GM12865 (cell line): ENCODE results near the gene KCNG2.

Source experiments
- DNase-seq: peaks from one replicate; pipeline ENCODE4 v3.0.0; 2010; ENCODE audit warnings: low read depth
- H3K4me3 ChIP-seq: 2 replicates; pipeline ENCODE4 v1.5.1; 2011; ENCODE audit warnings: mild to moderate bottlenecking, low read depth, low read length, control low read depth
- TF ChIP-seq, protein P1 (sequence below): IDR thresholded peaks from 2 replicates; pipeline ENCODE4 v1.5.1; 2011; ENCODE audit warnings: low read length, control low read depth, low read depth, inconsistent platforms; ENCODE audit not compliant: insufficient read depth; ENCODE audit errors: missing control alignments

Gene KCNG2

DNA sequence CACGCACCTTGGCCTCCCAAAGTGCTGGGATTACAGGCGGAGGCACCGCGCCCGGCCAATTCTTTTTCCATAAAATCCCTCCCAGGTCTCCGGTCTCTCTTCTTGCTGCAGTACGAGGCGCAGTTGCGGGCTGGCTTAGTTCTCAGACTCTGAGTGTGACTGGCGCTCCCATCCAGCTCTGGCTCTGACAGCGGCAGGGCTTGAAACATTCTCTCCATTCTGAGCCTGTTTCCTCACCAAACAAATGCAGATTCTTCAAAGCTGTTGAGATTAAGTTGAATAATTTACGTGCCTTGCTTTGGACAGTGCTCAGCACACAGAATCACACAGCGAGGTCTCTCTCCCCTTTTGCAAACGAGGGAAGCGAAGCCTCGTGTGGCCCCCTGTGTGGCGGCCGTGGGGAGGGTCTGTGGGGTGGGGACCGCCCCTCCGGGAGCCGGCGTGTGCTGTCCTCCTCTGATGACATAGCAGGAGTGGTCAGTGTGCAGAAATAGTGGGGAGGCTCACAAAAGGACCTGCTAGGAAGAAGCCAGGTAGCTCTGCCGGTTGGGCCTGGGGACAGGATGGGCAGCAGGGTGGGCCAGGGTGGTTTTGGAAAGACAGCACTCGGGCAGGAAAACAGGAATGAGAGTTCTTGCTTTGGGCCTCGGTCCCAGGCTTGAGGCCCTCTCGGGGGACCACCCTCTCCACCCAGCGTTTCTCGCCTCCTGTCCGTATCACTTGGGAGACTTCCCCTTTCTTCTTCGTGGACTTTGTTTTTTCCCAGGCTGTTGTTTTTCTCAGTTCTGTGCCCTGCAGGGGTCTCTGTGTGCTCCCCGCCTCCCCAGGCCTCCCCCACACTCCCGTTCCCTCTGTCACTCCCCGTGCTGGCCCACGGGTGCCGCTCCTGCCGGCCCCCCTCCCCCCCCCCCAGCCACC is 75.0 kb downstream of the KCNG2 start:
- no peak for DNase-seq
- TF ChIP-seq, protein P1, sequence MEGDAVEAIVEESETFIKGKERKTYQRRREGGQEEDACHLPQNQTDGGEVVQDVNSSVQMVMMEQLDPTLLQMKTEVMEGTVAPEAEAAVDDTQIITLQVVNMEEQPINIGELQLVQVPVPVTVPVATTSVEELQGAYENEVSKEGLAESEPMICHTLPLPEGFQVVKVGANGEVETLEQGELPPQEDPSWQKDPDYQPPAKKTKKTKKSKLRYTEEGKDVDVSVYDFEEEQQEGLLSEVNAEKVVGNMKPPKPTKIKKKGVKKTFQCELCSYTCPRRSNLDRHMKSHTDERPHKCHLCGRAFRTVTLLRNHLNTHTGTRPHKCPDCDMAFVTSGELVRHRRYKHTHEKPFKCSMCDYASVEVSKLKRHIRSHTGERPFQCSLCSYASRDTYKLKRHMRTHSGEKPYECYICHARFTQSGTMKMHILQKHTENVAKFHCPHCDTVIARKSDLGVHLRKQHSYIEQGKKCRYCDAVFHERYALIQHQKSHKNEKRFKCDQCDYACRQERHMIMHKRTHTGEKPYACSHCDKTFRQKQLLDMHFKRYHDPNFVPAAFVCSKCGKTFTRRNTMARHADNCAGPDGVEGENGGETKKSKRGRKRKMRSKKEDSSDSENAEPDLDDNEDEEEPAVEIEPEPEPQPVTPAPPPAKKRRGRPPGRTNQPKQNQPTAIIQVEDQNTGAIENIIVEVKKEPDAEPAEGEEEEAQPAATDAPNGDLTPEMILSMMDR = no peak
- H3K4me3 ChIP-seq = no peak overlapping the region

DNA sequence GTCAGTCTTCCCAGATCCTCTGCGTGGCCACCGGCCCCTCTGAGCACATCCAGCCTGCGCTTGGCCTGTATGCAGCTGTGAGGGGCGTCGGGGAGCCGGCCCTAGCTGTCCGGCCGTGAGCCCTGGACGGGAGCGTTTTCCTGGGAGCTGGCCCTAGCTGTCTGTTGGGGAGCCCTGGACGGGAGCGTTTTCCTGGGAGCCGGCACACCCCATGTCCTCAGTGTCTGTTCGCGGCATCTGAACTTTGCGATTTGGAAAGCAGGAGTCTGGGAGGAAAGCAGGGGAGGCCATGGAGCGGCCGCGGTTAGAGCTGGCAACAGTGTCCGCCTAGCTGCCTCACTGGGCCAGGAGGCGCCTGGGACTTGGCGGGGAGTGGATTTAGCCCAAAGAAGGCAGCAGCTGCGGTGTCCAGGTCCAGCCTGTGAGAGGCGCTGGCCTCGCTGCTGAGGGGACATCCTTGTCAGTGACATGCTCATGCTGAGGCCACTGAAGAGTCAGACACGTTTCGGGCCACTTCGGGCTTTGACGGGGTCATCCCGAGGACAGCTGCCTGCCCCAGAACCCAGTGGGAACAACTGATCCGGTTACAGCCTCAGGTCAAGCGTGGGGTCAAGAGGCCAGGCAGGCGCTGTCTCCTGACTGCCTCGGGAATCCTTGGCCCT is 75.8 kb downstream of the KCNG2 start:
- TF ChIP-seq, protein P1 = no peak
- DNase-seq = no peak
- H3K4me3 ChIP-seq = no peak overlapping the region

DNA sequence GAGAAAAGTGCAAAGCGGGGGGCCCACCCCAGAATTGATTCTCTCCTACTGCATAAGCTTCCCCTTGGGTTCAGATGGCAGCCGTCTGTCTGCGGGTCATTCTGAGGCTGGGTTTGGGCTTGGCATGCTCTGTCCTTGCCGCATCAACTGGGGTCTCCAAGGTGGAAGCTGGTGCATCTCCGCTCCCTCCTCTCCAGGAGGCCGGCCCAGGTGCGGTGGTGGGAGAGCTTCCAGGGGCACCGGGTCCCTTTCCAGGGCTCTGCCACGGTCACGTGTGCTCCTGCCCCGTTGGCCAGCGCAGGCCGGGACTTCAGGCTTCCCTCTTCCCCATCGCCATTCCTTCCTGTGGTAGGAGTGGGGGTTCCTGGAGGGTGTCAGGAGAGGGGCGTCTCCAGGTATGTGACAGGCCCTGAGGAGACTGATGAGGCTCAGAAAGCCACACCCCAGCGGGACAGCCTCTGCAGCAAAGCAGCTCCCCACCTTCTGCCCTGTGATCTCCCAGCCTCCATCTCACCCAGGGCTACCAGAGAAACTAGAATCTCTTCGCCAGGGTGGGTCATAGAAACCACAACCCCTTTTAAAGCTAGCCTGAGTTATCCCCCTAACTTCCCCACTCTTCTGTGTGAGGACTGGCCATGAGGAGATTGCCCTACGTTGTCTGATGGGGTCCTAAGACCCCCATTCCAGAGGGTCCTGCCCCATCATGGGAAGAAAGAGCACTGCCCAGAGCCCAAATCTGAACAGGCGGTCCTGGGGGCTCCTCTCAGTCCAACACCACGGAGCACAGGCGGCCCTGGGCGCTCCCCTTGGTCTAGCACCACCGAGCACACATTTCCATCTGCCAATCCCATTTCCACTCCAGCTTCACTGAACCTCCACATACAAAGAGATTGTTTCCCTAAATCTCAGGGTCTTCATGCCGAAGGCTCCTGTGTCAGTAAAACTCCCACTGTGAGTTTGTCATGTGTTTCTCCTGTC is 77.1 kb downstream of the KCNG2 start:
- DNase-seq = no peak
- no peak overlapping the region for H3K4me3 ChIP-seq
- TF ChIP-seq, protein P1 = no peak

DNA sequence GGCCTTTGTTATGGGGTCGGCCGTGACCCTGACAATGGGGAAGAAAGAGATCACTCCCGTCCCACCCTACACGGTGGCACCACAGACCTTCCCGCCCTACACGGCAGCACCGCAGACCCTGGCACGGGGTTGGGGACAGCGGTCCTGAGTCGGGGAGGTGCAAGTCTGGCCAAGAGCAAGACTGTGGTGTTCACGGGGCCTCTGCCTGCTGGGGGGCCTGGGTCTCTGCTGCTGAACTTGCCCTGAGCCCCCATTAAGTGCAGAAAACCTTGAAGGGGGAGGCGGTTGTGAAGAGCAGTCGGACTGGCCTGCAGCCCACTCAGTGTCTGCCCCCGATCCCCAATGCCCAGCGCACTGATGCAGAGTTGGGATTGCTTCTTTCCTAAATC is 77.8 kb downstream of the KCNG2 start:
- H3K4me3 ChIP-seq = no peak overlapping the region
- no peak for DNase-seq
- TF ChIP-seq, protein P1 = no peak

DNA sequence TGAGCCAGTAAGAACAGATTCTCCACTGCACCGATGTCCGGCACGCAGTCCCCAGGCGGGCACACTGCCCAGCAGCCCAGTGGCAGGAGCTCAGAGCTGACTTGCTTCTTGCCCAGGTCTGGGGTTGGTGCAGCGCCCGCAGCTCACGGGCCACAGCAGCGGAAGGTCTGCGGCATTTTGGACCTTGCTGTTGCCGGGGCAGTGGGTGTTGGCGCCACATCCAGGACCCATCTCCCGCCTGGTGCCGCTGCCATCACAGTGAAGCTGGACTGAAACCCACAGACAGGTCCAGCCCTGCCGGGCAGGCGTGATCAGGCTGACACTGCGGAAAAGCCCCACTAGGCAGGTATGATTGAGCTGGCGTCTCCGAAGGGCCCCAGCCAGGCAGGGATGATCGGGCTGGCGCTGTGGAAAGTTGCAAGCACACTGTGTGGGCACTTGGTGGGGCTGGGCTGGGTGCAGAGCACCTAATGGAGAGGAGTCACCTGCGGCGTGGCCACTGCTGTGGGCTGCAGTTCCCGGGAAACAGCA is 78.3 kb downstream of the KCNG2 start:
- TF ChIP-seq, protein P1 = no peak
- H3K4me3 ChIP-seq = no peak overlapping the region
- DNase-seq = no peak

DNA sequence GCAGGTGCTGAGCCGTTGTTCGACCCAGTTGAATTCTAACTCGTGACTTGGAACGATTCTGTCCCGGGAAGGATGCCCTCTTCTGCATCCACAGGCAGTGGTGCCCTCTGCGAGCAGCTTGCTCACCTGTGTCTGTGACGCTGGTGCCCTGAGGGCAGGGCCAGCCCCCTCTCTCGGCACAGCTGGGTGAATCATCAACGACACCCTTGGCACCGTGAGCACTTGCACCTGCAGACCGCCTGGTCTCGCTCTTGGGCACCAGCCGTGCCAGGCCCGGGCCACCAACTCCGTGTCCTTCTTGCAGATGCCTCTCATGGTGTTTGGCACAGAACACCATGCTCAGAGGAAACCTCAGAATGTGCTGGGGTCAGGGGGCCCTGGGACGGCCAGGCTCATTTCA is 78.8 kb downstream of the KCNG2 start:
- no peak for DNase-seq
- TF ChIP-seq, protein P1 = no peak
- no peak overlapping the region for H3K4me3 ChIP-seq
